NCI-H510A (cell line): ENCODE data around the gene ZSWIM9.
"Not testable (repeated sequence)": the region's sequence is repeated elsewhere in the genome, so short reads cannot be mapped to it uniquely, and the experiment has no call there.

Experiments used
- DNase-seq: peaks from one replicate; lab custom pipeline; 2025; lab: John Stamatoyannopoulos, UW

The ZSWIM9 gene

GRCh38 chr19:48218997-48219396 lies 48.5 kb downstream of the ZSWIM9 start:
- DNase-seq = no peak

- not testable (repeated sequence) for DNase-seq
These were observed 50.3 kb downstream of the ZSWIM9 start for GRCh38 chr19:48220784-48221183.

GRCh38 chr19:48221628-48222027 lies 51.1 kb downstream of the ZSWIM9 start:
- no peak for DNase-seq

- no peak for DNase-seq
These were observed 60.2 kb downstream of the ZSWIM9 start for GRCh38 chr19:48230555-48231129.

- no peak for DNase-seq
These were observed 66.6 kb downstream of the ZSWIM9 start for GRCh38 chr19:48237057-48237456.

- DNase-seq = no peak
These were observed 68.6 kb downstream of the ZSWIM9 start for GRCh38 chr19:48239120-48239519.

GRCh38 chr19:48239582-48240141 lies 69.2 kb downstream of the ZSWIM9 start:
- DNase-seq = no peak

GRCh38 chr19:48241771-48242170 lies 71.3 kb downstream of the ZSWIM9 start:
- DNase-seq = not testable (repeated sequence)

- no peak for DNase-seq
These were observed 73.8 kb downstream of the ZSWIM9 start for GRCh38 chr19:48244281-48244680.

- no peak for DNase-seq
These were observed 75.6 kb downstream of the ZSWIM9 start for GRCh38 chr19:48246101-48246500.

- DNase-seq = no peak
These were observed 76.7 kb downstream of the ZSWIM9 start for GRCh38 chr19:48247212-48247611.
